ENCODE data around the gene HIVEP1. TPM values are rescaled to one million over a fixed set of nuclear protein-coding genes. Genes with fewer than 3 reads are reported as not detected.

Gene HIVEP1
- total RNA-seq, 1 experiment from 2014 or later = 24.3 TPM

DNA sequence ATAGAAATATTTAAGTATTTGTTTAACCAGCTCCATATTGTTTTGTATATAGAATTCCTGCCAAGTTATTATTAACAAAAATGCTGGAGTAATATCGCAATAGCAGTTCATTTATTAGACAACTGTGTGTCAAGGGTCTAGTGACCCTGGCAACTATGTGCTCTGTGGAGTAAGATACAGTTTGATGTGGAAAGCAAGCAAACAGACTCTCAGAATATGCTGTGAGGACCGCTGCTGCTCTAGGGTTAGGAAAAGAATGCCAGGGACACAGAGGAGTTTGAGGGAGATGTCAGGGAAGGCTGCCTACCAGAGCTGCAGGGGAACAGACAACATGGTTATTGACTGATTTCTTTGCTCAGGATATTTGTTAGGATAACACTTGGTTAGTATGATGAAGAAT is 71.2 kb downstream of the HIVEP1 start:
- DNase-seq (ENCODE audit: low spot score) (no peak), ATAC-seq (no peak)
- Mint-ChIP-seq H3K27ac (peak overlapping the region; percentile 29; the same call in 1 of the 2 replicates), H3K4me3 (no peak overlapping the region), H3K4me1 (peaks cover 51% of the 10 kb centered on the region), H3K36me3 (no peaks in the 10 kb centered on the region), H3K9me3 (no peaks in the 10 kb centered on the region), H3K27me3 (ENCODE audit: low read depth) (no peaks in the 10 kb centered on the region)
- CTCF ChIA-PET = interaction anchor here (0.7 to 0.9 kb wide), 2 partner anchors 8 to 508 kb away, joined by 3 to 4 read pairs; no protein-coding TSS in a partner anchor
- no peak for TF ChIP-seq GTF2I (CRISPR knock-in tag; conservative IDR thresholded peaks at IDR 0.05)
- no peak for TF ChIP-seq JAZF1 (CRISPR knock-in tag; IDR thresholded peaks at IDR 0.05)
- no peak for TF ChIP-seq PRRX2 (CRISPR knock-in tag; IDR thresholded peaks at IDR 0.05)
- TF ChIP-seq, protein P1, sequence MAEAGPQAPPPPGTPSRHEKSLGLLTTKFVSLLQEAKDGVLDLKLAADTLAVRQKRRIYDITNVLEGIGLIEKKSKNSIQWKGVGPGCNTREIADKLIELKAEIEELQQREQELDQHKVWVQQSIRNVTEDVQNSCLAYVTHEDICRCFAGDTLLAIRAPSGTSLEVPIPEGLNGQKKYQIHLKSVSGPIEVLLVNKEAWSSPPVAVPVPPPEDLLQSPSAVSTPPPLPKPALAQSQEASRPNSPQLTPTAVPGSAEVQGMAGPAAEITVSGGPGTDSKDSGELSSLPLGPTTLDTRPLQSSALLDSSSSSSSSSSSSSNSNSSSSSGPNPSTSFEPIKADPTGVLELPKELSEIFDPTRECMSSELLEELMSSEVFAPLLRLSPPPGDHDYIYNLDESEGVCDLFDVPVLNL (CRISPR knock-in tag; IDR thresholded peaks at IDR 0.05; ENCODE audit: borderline replicate concordance, low read depth) = no peak
- TF ChIP-seq, protein P2, sequence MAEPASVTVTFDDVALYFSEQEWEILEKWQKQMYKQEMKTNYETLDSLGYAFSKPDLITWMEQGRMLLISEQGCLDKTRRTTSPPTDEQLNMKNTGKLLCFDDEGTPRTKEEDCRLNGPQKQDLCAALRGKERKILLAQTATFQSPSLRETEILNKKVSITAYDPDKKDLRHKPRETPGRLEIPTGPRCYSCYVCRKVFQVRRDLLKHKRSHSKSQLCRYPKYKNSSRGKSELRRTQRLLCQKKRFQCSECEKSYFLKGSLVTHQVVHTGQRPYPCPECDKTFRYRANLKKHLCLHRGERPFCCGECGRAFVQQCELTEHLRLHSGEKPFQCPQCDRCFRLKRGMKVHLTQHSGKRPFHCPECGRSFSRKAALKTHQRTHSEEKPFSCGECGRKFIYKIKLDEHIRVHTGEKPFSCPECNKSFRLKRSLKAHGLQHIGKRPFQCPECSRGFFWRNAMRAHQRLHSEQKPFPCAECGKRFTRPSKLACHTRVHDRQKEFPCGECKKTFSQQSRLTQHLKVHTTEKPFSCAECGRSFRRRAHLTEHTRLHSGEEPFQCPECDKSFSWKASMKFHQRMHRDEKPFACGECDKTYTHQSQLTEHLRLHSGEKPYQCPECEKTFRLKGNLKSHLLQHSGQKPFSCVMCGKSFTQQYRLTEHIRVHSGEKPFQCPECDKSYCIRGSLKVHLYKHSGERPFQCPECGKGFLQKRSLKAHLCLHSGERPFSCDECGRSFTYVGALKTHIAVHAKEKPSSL (CRISPR knock-in tag; conservative IDR thresholded peaks at IDR 0.05) = no peak
- POLR2A ChIA-PET = no interaction called here

DNA sequence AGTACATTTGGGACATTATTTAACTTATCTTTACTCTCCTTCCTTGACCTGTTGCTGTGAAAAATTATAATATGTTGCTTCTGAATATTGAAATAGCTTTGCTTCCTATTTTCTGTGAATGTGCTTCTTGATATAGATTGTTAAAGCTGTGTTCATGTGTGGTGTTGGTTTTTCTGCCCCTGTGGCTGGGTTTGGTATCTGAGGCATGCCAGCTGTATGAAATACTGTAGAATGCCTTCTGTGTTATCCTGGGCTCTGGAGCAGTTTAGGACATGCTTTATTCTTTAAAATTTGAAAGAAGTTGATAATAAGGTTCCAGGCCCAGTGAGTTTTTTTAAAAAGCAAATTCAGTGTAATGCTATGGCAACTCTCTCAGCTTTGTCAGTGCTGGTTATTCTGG is 71.7 kb downstream of the HIVEP1 start:
- ChIA-PET POLR2A (no interaction called here), CTCF (interaction anchor here (0.7 to 0.9 kb wide), 2 partner anchors 8 to 508 kb away, joined by 3 to 4 read pairs; no protein-coding TSS in a partner anchor)
- TF ChIP-seq ERG (CRISPR knock-in tag; IDR thresholded peaks at IDR 0.05) (no peak), KAT7 (CRISPR knock-in tag; IDR thresholded peaks at IDR 0.05; ENCODE audit: borderline replicate concordance) (no peak), ZNF138 (CRISPR knock-in tag; conservative IDR thresholded peaks at IDR 0.05) (no peak), TEAD1 (CRISPR knock-in tag; IDR thresholded peaks at IDR 0.05) (no peak), EMX1 (CRISPR knock-in tag; IDR thresholded peaks at IDR 0.05) (no peak), ZNF396 (CRISPR knock-in tag; IDR thresholded peaks at IDR 0.05; ENCODE audit: borderline replicate concordance) (no peak), MYBL2 (CRISPR knock-in tag; IDR thresholded peaks at IDR 0.05) (no peak)
- TF ChIP-seq, protein P1 (CRISPR knock-in tag; IDR thresholded peaks at IDR 0.05; ENCODE audit: borderline replicate concordance, low read depth) = no peak
- TF ChIP-seq, protein P3, sequence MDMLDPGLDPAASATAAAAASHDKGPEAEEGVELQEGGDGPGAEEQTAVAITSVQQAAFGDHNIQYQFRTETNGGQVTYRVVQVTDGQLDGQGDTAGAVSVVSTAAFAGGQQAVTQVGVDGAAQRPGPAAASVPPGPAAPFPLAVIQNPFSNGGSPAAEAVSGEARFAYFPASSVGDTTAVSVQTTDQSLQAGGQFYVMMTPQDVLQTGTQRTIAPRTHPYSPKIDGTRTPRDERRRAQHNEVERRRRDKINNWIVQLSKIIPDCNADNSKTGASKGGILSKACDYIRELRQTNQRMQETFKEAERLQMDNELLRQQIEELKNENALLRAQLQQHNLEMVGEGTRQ (CRISPR knock-in tag; IDR thresholded peaks at IDR 0.05) = no peak
- TF ChIP-seq, protein P4, sequence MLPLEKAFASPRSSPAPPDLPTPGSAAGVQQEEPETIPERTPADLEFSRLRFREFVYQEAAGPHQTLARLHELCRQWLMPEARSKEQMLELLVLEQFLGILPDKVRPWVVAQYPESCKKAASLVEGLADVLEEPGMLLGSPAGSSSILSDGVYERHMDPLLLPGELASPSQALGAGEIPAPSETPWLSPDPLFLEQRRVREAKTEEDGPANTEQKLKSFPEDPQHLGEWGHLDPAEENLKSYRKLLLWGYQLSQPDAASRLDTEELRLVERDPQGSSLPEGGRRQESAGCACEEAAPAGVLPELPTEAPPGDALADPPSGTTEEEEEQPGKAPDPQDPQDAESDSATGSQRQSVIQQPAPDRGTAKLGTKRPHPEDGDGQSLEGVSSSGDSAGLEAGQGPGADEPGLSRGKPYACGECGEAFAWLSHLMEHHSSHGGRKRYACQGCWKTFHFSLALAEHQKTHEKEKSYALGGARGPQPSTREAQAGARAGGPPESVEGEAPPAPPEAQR (CRISPR knock-in tag; IDR thresholded peaks at IDR 0.05) = no peak
- Mint-ChIP-seq H3K4me1 (peaks cover 51% of the 10 kb centered on the region), H3K27ac (no peak overlapping the region), H3K9me3 (no peaks in the 10 kb centered on the region), H3K4me3 (no peak overlapping the region), H3K36me3 (no peaks in the 10 kb centered on the region), H3K27me3 (ENCODE audit: low read depth) (no peaks in the 10 kb centered on the region)
- DNase-seq (ENCODE audit: low spot score) (no peak), ATAC-seq (peak; percentile 43; the same call in 1 of the 2 replicates)

- no peak overlapping the region for H3K27ac Mint-ChIP-seq
- no peak for TF ChIP-seq GABPB1 (CRISPR knock-in tag; IDR thresholded peaks at IDR 0.05)
- H3K4me1 Mint-ChIP-seq = peaks cover 51% of the 10 kb centered on the region
- CTCF ChIA-PET = no interaction called here
- POLR2A ChIA-PET = no interaction called here
- no peaks in the 10 kb centered on the region for H3K9me3 Mint-ChIP-seq
- H3K36me3 Mint-ChIP-seq = no peaks in the 10 kb centered on the region
- H3K27me3 Mint-ChIP-seq (ENCODE audit: low read depth) = no peaks in the 10 kb centered on the region
- no peak for ATAC-seq
- no peak for DNase-seq (ENCODE audit: low spot score)
- H3K4me3 Mint-ChIP-seq = no peak overlapping the region
Observed at GRCh38 chr6:12084681-12085080, 72.6 kb downstream of the HIVEP1 start.

Measured in WTC11 (cell line).